Posterior vena cava (tissue), 2 donors: ENCODE results near the gene NBPF4. TPM values are rescaled to one million over a fixed set of nuclear protein-coding genes. Genes with fewer than 3 reads are reported as not detected.

Experiments used
- DNase-seq: peaks from one replicate; pipeline ENCODE4 v3.0.0-alpha.2; 2020; ENCODE audit warnings: low spot score
- intact Hi-C, 2 donors: fragments of 100-400 bp; cut with DNase I; formaldehyde crosslinking; loops; one replicate each; pipeline versions ENCODE4 v1.14.1 to v1.14.2; 2022 to 2023
- total RNA-seq, 2 donors: library from RNA; stranded (reverse); fragmentation: NEBNext Ultra II Directional; extraction: Animal tissue kit (Norgen Biotek cat#: 25700); gene quantifications; one replicate each; pipeline ENCODE4 v1.2.1, GENCODE V29; 2021
- donor health status: DM: yes; HTN: yes; CAD: no.
- donor health status: DM: yes; HTN: yes; CAD: no.

The NBPF4 gene
- total RNA-seq, 2 donors from 2014 or later, result not detected

GRCh38 chr1:108182959-108183700 lies 60.7 kb downstream of the NBPF4 start:
- no peak for DNase-seq
- intact Hi-C loops, result no loop called here

GRCh38 chr1:108179018-108179417 lies 64.9 kb downstream of the NBPF4 start:
- DNase-seq, result no peak
- intact Hi-C loops, result no loop called here

Other genes starting within 250 kb of the NBPF4 start
- gene SLC25A24, start 43.7 kb downstream of the NBPF4 start, total RNA-seq, result 10 to 100 TPM; 25.7 to 29.7 TPM
- gene NBPF6, start 206.3 kb upstream of the NBPF4 start, total RNA-seq, result not detected